ENCODE data around the gene CYSLTR2. TPM values are rescaled to one million over a fixed set of nuclear protein-coding genes. Genes with fewer than 3 reads are reported as not detected.

The CYSLTR2 gene
- total RNA-seq, 2 experiments from 2014 or later, result 2.4 to 2.7 TPM

DNA sequence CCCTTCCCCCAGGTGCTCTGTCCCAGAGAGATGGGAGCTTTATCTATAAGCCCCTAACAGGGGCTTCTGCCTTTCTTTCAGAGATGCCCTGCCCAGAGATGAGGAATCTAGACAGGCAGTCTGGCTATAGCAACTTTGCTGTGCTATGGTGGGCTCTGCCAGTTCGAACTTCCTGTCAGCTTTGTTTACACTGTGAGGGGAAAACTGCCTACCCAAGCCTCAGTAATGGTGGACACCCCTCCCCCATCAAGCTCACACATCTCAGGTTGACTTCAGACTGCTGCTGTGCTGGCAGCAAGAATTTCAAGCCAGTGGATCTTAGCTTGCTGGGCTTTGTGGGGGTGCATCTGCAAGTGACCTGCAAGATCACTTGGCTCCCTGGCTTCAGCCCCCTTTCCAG, 21.5 kb downstream of the CYSLTR2 start:
- ChIA-PET POLR2A (interaction anchor here (0.7 kb wide), 1 partner anchor 36 kb away, joined by 3 read pairs; no protein-coding TSS in a partner anchor), CTCF (no interaction called here)
- no peak overlapping the region for H3K27ac ChIP-seq (ENCODE audit: low read depth in 1 of 2, low read length in 2 of 2)
- ATAC-seq (ENCODE audit: poor library complexity) (no peak), DNase-seq (no peak)
- Mint-ChIP-seq H3K4me1 (ENCODE audit: low read depth) (peaks cover 15% of the 10 kb centered on the region), H3K36me3 (ENCODE audit: low read depth) (peaks cover 35% of the 10 kb centered on the region), H3K9me3 (peaks cover 9% of the 10 kb centered on the region), H3K4me3 (no peak overlapping the region), H3K27me3 (no peaks in the 10 kb centered on the region), H3K27ac (no peak overlapping the region)
- TF ChIP-seq, protein P1, sequence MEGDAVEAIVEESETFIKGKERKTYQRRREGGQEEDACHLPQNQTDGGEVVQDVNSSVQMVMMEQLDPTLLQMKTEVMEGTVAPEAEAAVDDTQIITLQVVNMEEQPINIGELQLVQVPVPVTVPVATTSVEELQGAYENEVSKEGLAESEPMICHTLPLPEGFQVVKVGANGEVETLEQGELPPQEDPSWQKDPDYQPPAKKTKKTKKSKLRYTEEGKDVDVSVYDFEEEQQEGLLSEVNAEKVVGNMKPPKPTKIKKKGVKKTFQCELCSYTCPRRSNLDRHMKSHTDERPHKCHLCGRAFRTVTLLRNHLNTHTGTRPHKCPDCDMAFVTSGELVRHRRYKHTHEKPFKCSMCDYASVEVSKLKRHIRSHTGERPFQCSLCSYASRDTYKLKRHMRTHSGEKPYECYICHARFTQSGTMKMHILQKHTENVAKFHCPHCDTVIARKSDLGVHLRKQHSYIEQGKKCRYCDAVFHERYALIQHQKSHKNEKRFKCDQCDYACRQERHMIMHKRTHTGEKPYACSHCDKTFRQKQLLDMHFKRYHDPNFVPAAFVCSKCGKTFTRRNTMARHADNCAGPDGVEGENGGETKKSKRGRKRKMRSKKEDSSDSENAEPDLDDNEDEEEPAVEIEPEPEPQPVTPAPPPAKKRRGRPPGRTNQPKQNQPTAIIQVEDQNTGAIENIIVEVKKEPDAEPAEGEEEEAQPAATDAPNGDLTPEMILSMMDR (IDR thresholded peaks at IDR 0.05), result no peak
- H3K4me3 ChIP-seq (ENCODE audit: low read length), result no peak overlapping the region
- H3K4me1 ChIP-seq (ENCODE audit: insufficient read depth, low read length), result peaks cover 6% of the 10 kb centered on the region
- intact Hi-C loops (cut with DNase I, micrococcal nuclease), result no loop called here
- no peaks in the 10 kb centered on the region for H3K27me3 ChIP-seq (ENCODE audit: control insufficient read depth in 1 of 2, insufficient read depth in 2 of 2, low read length in 2 of 2)
- peaks cover 0 to 4% of the 10 kb centered on the region in 2 experiments for H3K9me3 ChIP-seq (ENCODE audit: control insufficient read depth in 1 of 2, insufficient read depth in 1 of 2, low read length in 2 of 2)
- no peaks in the 10 kb centered on the region for H3K36me3 ChIP-seq (ENCODE audit: insufficient read depth, low read length)

DNA sequence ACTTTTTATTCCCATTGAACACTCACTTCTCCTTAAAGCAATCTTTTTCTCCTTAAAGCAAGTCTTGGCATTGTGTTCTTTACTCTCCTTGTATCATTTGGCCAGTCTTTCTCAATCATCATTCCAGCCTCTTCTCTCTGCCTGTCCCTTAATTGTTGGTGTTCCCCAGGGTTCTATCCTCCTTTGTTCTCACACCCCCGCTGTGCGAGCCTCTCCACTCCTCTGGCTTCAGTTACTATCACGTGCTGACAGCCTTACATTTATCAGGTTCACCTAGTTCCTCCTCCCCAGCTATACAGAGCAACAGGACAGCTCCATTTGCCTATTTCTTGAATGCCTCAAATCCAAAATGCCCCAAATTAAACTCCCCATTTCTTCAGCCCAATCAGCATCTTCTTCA, 24.6 kb downstream of the CYSLTR2 start:
- ATAC-seq (ENCODE audit: poor library complexity) (no peak), DNase-seq (no peak)
- H3K27me3 ChIP-seq (ENCODE audit: control insufficient read depth in 1 of 2, insufficient read depth in 2 of 2, low read length in 2 of 2), result no peaks in the 10 kb centered on the region
- peaks cover 9% of the 10 kb centered on the region for H3K36me3 Mint-ChIP-seq (ENCODE audit: low read depth)
- no peaks in the 10 kb centered on the region for H3K27me3 Mint-ChIP-seq
- CTCF ChIA-PET, result no interaction called here
- no peaks in the 10 kb centered on the region for H3K36me3 ChIP-seq (ENCODE audit: insufficient read depth, low read length)
- H3K4me3 ChIP-seq (ENCODE audit: low read length), result no peak overlapping the region
- TF ChIP-seq, protein P1 (IDR thresholded peaks at IDR 0.05), result no peak
- no peak overlapping the region for H3K27ac ChIP-seq (ENCODE audit: low read depth in 1 of 2, low read length in 2 of 2)
- no peak overlapping the region for H3K4me3 Mint-ChIP-seq
- peaks cover 6% of the 10 kb centered on the region for H3K4me1 ChIP-seq (ENCODE audit: insufficient read depth, low read length)
- no peak overlapping the region for H3K27ac Mint-ChIP-seq
- intact Hi-C loops (cut with DNase I, micrococcal nuclease), result no loop called here
- H3K4me1 Mint-ChIP-seq (ENCODE audit: low read depth), result peaks cover 15% of the 10 kb centered on the region
- no peaks in the 10 kb centered on the region for H3K9me3 Mint-ChIP-seq
- H3K9me3 ChIP-seq (ENCODE audit: control insufficient read depth in 1 of 2, insufficient read depth in 1 of 2, low read length in 2 of 2), result no peaks in the 10 kb centered on the region
- POLR2A ChIA-PET, result no interaction called here

DNA sequence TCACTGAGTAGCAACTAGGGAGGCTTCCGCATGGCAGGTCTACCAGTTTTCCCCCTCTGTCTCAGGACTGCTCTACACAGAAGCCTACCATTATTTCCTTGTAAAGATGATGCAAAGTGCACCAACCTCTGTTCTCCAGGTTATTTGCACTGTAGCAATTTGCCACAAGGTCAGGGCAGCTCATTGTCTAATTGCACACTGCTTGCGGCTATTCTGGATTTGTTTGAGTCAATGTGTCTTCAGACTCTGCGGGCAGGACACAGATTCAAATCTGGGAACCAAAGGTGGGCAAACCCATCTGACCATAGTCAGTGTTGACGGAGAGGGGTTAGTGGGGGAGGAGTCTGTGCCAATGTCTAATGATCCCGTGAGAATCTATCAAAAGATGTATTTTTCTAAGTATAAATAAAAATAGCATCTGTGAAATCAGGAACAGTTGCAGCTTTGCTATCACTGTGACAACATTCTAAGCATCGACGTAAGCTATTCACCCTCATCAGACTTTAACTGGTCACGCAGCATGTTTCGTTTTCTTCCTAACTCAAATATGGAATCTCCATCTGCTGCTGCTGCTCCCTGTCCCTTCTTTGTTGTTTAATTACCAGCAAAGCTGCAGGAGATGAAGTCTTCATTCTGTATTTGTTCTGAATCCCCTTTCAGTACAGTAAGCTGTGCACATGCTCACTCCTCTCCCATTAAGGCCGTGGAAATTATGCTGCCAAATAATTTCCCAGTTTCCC, 26.4 kb downstream of the CYSLTR2 start:
- DNase-seq, result no peak
- H3K4me1 ChIP-seq (ENCODE audit: insufficient read depth, low read length), result peaks cover 6% of the 10 kb centered on the region
- ChIA-PET CTCF (no interaction called here), POLR2A (no interaction called here)
- intact Hi-C loops (cut with DNase I, micrococcal nuclease), result no loop called here
- Mint-ChIP-seq H3K4me3 (no peak overlapping the region), H3K27me3 (no peaks in the 10 kb centered on the region), H3K4me1 (ENCODE audit: low read depth) (peaks cover 15% of the 10 kb centered on the region), H3K27ac (no peak overlapping the region), H3K9me3 (no peaks in the 10 kb centered on the region), H3K36me3 (ENCODE audit: low read depth) (peaks cover 7% of the 10 kb centered on the region)
- no peaks in the 10 kb centered on the region for H3K27me3 ChIP-seq (ENCODE audit: control insufficient read depth in 1 of 2, insufficient read depth in 2 of 2, low read length in 2 of 2)
- TF ChIP-seq, protein P1 (IDR thresholded peaks at IDR 0.05), result no peak
- H3K27ac ChIP-seq (ENCODE audit: low read depth in 1 of 2, low read length in 2 of 2), result no peak overlapping the region
- no peaks in the 10 kb centered on the region for H3K9me3 ChIP-seq (ENCODE audit: control insufficient read depth in 1 of 2, insufficient read depth in 1 of 2, low read length in 2 of 2)
- no peaks in the 10 kb centered on the region for H3K36me3 ChIP-seq (ENCODE audit: insufficient read depth, low read length)
- no peak overlapping the region for H3K4me3 ChIP-seq (ENCODE audit: low read length)
- no peak for ATAC-seq (ENCODE audit: poor library complexity)
